GM21360 (cell line): ENCODE measurements around the gene TENT5C.

Source experiments
- ATAC-seq: cut with Tn5 transposase; IDR thresholded peaks from one replicate; pipeline ENCODE4 v1.9.1; 2021; ENCODE audit warnings: mild to moderate bottlenecking, moderate library complexity; ENCODE audit not compliant: unreplicated experiment

The TENT5C gene

GRCh38 chr1:117632269-117633067, 26.6 kb downstream of the TENT5C start:
- peak; percentile 46 for ATAC-seq

DNA sequence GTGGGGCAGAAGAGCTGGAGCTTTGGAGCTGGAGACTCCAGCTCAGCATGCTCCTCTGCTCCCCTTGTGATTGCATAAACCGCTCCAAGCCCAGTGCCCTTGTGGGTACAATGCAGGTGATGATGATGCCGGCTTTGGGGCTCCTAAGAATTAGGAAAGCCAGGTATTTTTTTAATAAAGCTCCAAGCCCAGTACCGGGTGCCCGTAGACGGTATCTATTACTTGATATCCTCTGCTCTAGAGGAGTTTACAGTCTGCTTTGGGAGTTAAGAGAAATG, 27.2 kb downstream of the TENT5C start:
- ATAC-seq = no peak

DNA sequence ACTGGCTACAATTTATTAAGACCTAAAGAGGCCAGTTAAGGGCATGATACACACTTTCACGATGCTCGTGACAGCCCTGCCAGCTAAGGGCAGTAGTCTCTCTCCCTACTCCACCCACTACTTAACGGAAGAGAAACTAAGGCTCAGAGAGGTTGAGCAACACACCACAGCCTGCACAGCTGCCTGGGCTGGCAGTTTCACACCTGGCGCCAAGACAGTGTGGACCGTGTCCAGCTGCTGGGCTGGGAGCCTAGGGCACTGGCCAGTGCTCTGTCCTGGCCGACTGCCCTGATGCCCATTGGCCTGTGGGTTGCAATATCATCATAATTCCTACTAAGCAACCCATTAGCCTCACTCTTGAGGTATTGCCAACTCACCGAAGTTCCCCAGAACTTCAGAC, 27.6 kb downstream of the TENT5C start:
- ATAC-seq = no peak

- no peak for ATAC-seq
Measured at GRCh38 chr1:117633936-117634335, 28.1 kb downstream of the TENT5C start.

DNA sequence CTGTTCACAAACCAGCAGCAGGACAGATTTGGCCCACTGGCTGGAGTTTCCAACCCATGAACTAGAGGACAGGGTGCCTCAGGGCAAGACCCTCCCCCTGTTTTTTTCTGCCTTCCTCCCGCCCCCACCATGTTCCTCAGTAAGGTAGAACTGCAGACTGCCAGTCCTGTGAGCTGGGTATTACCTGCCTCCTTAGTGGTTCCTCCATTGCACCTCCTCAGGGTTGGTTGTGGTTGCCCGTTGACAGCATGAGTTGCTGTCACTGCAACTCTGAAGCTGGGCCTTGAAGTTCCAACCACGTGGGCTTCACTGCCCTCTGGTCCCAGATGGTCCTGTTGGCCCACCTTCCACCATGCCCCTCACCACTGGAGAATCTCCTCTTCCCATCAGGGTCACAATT, 28.8 kb downstream of the TENT5C start:
- ATAC-seq = no peak

DNA sequence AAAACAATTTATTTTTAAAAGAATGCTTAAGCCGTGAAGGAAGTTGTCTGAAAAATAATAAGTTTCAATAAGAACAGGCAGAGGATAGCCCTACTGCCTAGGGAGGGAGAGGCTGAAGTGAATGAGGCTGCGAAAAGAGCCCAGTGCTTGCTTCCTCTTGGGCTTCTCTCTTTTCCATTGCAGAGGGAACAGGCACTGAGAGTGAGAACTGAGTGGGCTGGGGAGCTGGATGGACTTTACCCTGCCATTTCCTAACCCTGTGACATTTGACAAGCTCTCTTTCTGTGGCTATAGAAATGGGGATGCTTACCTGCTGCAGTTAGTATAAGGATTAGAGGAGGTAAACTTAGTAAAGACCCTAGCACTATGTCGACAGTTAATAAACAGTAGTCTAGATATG, 30.0 kb downstream of the TENT5C start:
- no peak for ATAC-seq

DNA sequence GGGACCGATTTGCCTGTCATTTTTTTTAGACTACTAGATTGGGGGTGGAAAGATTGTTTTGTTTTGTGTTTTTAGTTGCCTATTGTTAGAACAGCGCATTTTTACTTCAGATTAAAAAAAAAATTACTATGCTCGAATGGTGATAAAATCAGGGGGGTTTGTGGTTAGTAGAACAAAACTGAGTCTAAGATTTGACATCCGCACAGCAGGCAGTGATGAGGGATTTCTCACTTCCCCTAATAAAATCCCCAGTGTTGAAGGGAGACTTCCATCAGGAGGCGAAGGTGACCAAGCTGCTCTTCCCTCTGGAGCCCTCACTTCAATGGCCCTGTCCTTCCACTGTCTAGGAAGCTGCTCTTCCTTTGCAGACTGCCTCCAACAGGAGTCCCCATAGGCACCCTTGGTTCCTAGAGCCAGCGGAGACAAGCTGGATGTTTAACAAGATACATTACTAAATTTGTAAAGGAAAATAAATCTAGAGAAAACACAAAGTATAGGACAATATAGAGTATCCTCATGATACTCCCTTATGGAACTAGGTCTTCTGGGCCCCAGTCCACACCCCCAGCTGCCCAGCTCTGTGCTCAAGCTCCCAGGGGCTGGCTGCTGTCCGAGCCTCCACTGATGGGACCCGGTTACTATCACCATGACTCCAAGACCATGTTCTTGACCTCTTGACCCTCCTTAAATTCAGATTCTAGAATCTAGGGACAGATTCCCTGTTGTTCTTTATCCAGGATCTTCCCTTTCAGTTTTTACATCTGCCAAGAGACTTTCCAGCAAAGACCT, 31.0 kb downstream of the TENT5C start:
- ATAC-seq = no peak

GRCh38 chr1:117638141-117638540, 32.3 kb downstream of the TENT5C start:
- no peak for ATAC-seq

DNA sequence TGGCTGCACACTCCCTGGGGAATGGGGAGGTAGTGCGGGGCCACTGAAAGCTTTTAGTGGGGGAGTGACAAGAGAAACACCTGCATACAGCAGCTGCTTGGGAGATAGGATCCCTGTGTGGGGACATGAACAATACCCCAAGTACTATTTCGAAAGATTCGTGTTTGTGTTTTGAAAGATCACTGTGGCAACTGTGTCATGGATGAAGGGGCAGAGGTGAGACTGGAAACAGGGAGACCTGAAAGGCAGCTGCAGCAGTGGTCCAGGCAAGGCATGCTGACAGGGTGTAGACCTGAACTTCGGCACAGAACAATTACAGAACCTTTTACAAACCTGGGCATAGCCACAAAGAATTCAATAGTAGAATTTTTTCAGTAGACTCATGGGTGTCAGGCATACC, 32.9 kb downstream of the TENT5C start:
- ATAC-seq = no peak

- ATAC-seq = no peak
Measured at GRCh38 chr1:117639741-117640140, 33.9 kb downstream of the TENT5C start.

GRCh38 chr1:117641536-117641935, 35.7 kb downstream of the TENT5C start:
- ATAC-seq = no peak

- no peak for ATAC-seq
Measured at GRCh38 chr1:117642963-117643362, 37.1 kb downstream of the TENT5C start.

- ATAC-seq = no peak
Measured at GRCh38 chr1:117643601-117644000, 37.8 kb downstream of the TENT5C start.

DNA sequence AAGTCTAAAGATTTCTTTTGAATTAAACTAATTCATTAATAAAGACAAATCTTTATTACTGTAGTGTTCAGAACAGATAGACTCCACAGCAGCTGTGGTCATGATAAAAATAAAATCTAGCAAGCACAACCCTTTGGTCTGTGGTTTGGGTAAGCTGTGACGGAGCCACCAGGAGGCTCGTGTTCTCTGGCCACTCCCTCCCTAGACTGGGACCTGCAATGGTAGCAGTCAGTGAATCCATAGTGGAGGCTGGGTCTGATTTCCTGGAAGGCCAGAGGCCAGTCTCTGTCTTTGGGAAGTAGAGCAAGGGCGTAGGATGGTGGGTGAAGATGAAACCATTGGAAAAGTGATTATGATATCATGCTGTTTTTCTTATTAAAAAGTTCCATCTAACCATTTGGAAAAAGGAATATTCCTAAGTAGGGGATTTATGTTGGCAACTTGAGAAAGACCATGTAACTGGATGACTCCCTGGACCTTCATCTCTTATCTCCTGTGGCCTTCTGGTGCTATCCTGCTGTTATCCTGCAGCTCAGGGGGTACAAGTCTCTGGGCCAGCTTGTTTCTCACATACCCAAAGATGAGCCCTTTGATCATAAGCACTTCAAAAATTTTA, 39.0 kb downstream of the TENT5C start:
- no peak for ATAC-seq

- no peak for ATAC-seq
Measured at GRCh38 chr1:117645343-117645742, 39.5 kb downstream of the TENT5C start.

- no peak for ATAC-seq
Measured at GRCh38 chr1:117646007-117646811, 40.4 kb downstream of the TENT5C start.

DNA sequence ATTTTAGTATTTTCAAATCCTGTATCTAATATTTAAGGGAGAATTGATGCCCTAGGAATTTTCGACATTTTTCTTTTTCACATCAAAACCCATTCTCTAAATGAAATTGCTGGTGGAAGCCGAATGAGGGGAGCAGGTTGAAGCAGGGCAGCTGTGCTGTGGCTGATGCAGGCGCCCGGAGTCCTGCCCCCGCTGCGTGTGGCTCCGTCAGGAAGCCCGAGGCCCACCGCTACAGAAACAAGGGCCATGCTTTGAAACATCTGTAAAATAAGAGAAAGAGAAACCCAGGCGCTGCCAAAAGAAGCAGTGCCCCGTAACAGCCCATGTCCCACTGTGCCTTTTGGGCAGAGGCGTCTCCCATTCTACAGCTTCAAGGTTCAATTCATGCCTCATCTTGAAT, 41.1 kb downstream of the TENT5C start:
- no peak for ATAC-seq

DNA sequence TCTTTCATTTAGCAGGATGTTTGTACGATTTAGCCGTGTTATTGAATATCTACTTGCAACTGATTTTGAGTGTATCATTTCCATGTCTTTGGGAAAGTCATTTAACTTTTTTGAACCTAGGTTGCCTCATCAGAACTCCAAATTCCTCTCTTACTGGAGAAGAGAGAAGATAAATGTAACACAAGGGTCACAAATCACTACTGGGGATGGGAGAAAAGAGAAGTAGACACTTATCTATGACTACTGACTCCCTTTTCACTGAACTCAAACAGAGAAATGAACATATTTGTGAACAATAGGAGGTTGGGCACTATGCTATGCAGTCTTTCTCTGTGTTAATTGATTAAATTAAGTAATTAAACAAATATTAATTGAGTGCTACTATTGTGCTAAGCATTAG, 42.2 kb downstream of the TENT5C start:
- no peak for ATAC-seq

DNA sequence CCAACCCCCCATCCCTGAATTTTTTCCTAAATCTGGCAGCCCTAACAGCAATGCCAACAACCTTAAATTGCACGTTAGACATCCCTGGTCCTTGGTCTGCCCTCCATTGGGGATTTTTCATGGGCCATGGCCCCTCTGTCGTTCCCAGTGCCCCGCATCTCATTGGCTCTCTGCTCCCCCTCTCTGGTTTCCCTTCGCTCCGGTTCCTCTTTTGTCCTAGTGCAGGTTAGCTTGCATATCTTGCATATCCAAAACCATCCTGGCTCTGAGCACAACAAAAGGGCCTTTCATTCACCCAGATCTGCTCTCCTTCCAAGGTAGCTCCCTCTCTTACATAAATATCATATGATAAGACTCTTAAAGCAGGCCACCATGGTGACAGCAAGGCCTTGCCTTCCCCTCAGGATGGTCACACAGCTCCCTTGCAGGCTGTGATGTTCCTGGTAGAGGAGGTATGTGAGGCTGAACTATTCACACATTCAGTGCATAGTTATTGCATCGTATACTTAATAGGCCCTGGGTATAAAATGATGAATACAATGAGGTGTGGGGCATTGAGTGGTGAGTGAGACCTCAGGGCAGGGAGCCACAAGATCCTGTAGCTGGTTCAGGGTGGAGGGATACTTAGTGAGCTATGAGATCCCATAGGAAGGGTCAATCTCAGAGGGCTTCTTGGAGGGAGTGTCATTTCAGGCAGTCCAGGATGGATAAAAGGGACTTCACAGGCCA, 45.2 kb downstream of the TENT5C start:
- ATAC-seq = no peak

DNA sequence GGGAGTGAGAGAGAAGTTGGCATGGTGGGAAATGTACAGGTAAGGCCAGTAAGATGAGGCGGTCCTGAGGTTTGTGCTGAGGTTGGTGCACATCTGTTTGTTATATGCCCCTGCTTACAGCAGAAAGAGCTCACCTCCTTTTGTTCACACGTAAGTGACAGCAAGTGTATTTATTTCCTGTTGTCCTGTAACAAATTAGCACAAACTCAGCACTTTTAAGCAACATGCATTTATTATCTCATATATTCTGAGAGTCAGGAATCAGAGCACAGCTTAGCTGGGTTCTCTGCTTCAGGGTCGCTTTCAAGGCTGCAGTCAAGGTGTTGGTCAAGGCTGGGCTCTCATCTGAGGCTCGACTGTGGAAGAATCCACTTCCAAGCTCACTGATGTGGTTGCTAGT, 45.8 kb downstream of the TENT5C start:
- ATAC-seq = no peak

- ATAC-seq = no peak
Measured at GRCh38 chr1:117652421-117652820, 46.6 kb downstream of the TENT5C start.
